ENCODE results near the gene JMJD1C.

JMJD1C gene

GRCh38 chr10:63281967-63282366 lies 183.8 kb downstream of the JMJD1C start:
- no peak for DNase-seq

GRCh38 chr10:63280386-63280785 lies 185.4 kb downstream of the JMJD1C start:
- DNase-seq = no peak

- no peak for DNase-seq
Measured at GRCh38 chr10:63275094-63275493, 190.7 kb downstream of the JMJD1C start.

- no peak for DNase-seq
Measured at GRCh38 chr10:63273577-63273976, 192.2 kb downstream of the JMJD1C start.

GRCh38 chr10:63268798-63269503 lies 196.8 kb downstream of the JMJD1C start:
- peak; percentile 77 for DNase-seq

GRCh38 chr10:63268149-63268797 lies 197.5 kb downstream of the JMJD1C start:
- no peak for DNase-seq

GRCh38 chr10:63267414-63268148 lies 198.2 kb downstream of the JMJD1C start:
- DNase-seq = no peak

GRCh38 chr10:63266391-63267316 lies 199.1 kb downstream of the JMJD1C start:
- no peak for DNase-seq

GRCh38 chr10:63265683-63266235 lies 200.0 kb downstream of the JMJD1C start:
- no peak for DNase-seq

- peak; percentile 42 for DNase-seq
Measured at GRCh38 chr10:63265222-63265617, 200.6 kb downstream of the JMJD1C start.

GRCh38 chr10:63264617-63265221 lies 201.1 kb downstream of the JMJD1C start:
- DNase-seq = no peak

- DNase-seq = no peak
Measured at GRCh38 chr10:63262430-63263073, 203.2 kb downstream of the JMJD1C start.

- DNase-seq = no peak
Measured at GRCh38 chr10:63261496-63261895, 204.3 kb downstream of the JMJD1C start.

- no peak for DNase-seq
Measured at GRCh38 chr10:63260860-63261251, 204.9 kb downstream of the JMJD1C start.

GRCh38 chr10:63260103-63260859 lies 205.5 kb downstream of the JMJD1C start:
- no peak for DNase-seq

- no peak for DNase-seq
Measured at GRCh38 chr10:63258920-63259678, 206.7 kb downstream of the JMJD1C start.

- no peak for DNase-seq
Measured at GRCh38 chr10:63257778-63258177, 208.0 kb downstream of the JMJD1C start.

GRCh38 chr10:63256009-63256773 lies 209.6 kb downstream of the JMJD1C start:
- no peak for DNase-seq

GRCh38 chr10:63255316-63255715 lies 210.5 kb downstream of the JMJD1C start:
- DNase-seq = no peak
